A549 (cell line): ENCODE measurements around the gene RPTOR. TPM values are rescaled to one million over a fixed set of nuclear protein-coding genes. Genes with fewer than 3 reads are reported as not detected.

ENCODE experiments used
- ATAC-seq, 2 experiments: fragments of 200-7000 bp in 1 of 2; fragments of >200 bp in 1 of 2; cut with Nextera tagmentation in 1 of 2; cut with Tn5 transposase in 1 of 2; 3 replicates each; pipeline versions ENCODE4 v1.8.0 to v1.9.1; 2018 to 2020; ENCODE audit warnings: mild to moderate bottlenecking in 1 of 2, moderate library complexity in 1 of 2
- CTCF ChIA-PET: fragments of 300-600 bp; sonication (Branson Sonifier 250); formaldehyde crosslinking; extraction: SDS; loops from one replicate; lab custom pipeline; 2021; ENCODE audit warnings: antibody characterized with exemption, inconsistent platforms; lab: Yijun Ruan, JAX
- POLR2A ChIA-PET: fragments of 350-600 bp; formaldehyde crosslinking; extraction: SDS; loops from one replicate; lab custom pipeline; 2021; ENCODE audit warnings: antibody characterized with exemption, inconsistent platforms; lab: Yijun Ruan, JAX
- DNase-seq, 2 experiments: peaks; one replicate each; pipeline versions ENCODE4 v3.0.0 to v3.0.0-alpha.2; 2011 to 2016; ENCODE audit warnings: low read depth in 1 of 2, low spot score in 1 of 2
- FAIRE-seq: peaks from 2 replicates; lab custom pipeline; 2011; peaks lifted over from hg19 to GRCh38; lab: Jason Lieb, UNC
- H3K27ac ChIP-seq, 2 experiments: fragments of >200 bp; sonication (Bioruptor Twin); formaldehyde crosslinking; 3 replicates each; pipeline ENCODE4 v1.5.1; 2016 to 2017
- H3K4me1 ChIP-seq: fragments of >200 bp; sonication (Bioruptor Twin); formaldehyde crosslinking; 3 replicates; pipeline ENCODE4 v1.6.1; 2016
- H3K4me2 ChIP-seq: fragments of >200 bp; sonication (Bioruptor Twin); formaldehyde crosslinking; 3 replicates; pipeline ENCODE4 v1.6.1; 2016
- H3K4me3 ChIP-seq: fragments of >200 bp; sonication (Bioruptor Twin); formaldehyde crosslinking; 3 replicates; pipeline ENCODE4 v1.5.1; 2016
- H3K9me3 ChIP-seq: fragments of >200 bp; sonication (Bioruptor Twin); formaldehyde crosslinking; 3 replicates; pipeline ENCODE4 v1.6.1; 2016
- BHLHE40 ChIP-seq: IDR thresholded peaks from 2 replicates; pipeline ENCODE4 v1.6.1; 2012; ENCODE audit warnings: low read depth, low read length, inconsistent platforms
- CEBPB ChIP-seq, 2 experiments: fragments of >200 bp in 1 of 2; sonication (Bioruptor Twin) in 1 of 2; formaldehyde crosslinking in 1 of 2; IDR thresholded peaks; 2 replicates each; pipeline ENCODE4 v1.6.1; 2012 to 2016
- CHD2 ChIP-seq: fragments of 150-350 bp; IDR thresholded peaks from 2 replicates; pipeline ENCODE4 v1.6.1; 2014; ENCODE audit warnings: low read length; ENCODE audit not compliant: partially characterized antibody
- CTCF ChIP-seq: fragments of >200 bp; sonication (Bioruptor Twin); formaldehyde crosslinking; IDR thresholded peaks from 3 replicates; pipeline ENCODE4 v1.5.1; 2016
- E2F6 ChIP-seq: IDR thresholded peaks from 2 replicates; pipeline ENCODE4 v1.6.1; 2012; ENCODE audit warnings: low read depth, borderline replicate concordance
- EHF ChIP-seq: fragments of 250-450 bp; sonication (Bioruptor Pico); IDR thresholded peaks from 2 replicates; pipeline ENCODE4 v1.5.0; 2020; ENCODE audit warnings: mild to moderate bottlenecking
- EHMT2 ChIP-seq: fragments of 200-600 bp; sonication (generic); IDR thresholded peaks from 2 replicates; pipeline ENCODE4 v1.6.1; 2016; ENCODE audit warnings: antibody characterized with exemption, low read depth, mild to moderate bottlenecking, moderate library complexity
- FOSB ChIP-seq: fragments of 250-450 bp; sonication (Bioruptor Pico); IDR thresholded peaks from 2 replicates; pipeline ENCODE4 v1.5.0; 2020; ENCODE audit warnings: mild to moderate bottlenecking, moderate library complexity
- GATA3 ChIP-seq: IDR thresholded peaks from 2 replicates; pipeline ENCODE4 v1.6.1; 2012; ENCODE audit warnings: borderline replicate concordance
- HDAC2 ChIP-seq: fragments of 200-600 bp; sonication (generic); IDR thresholded peaks from 2 replicates; pipeline ENCODE4 v1.6.1; 2016
- HOXA7 ChIP-seq: fragments of 250-450 bp; sonication (Bioruptor Pico); IDR thresholded peaks from 2 replicates; pipeline ENCODE4 v1.5.0; 2020; ENCODE audit warnings: mild to moderate bottlenecking, moderate library complexity
- HOXB13 ChIP-seq: fragments of 250-450 bp; sonication (Bioruptor Pico); IDR thresholded peaks from 2 replicates; pipeline ENCODE4 v1.5.0; 2020; ENCODE audit warnings: low read depth, mild to moderate bottlenecking, moderate library complexity
- HOXB5 ChIP-seq: fragments of 250-450 bp; sonication (Bioruptor Pico); IDR thresholded peaks from 2 replicates; pipeline ENCODE4 v1.5.0; 2020; ENCODE audit warnings: mild to moderate bottlenecking, moderate library complexity
- JUN ChIP-seq, 2 experiments: fragments of >200 bp; sonication (Bioruptor Twin); formaldehyde crosslinking; IDR thresholded peaks; 2 replicates in 1 of 2; 3 replicates in 1 of 2; pipeline ENCODE4 v1.6.1; 2016 to 2017
- MAZ ChIP-seq: fragments of 150-350 bp; IDR thresholded peaks from 2 replicates; pipeline ENCODE4 v1.6.1; 2014; ENCODE audit warnings: antibody characterized with exemption, low read depth, low read length, borderline replicate concordance
- NFE2L2 ChIP-seq: fragments of 150-350 bp; conservative IDR thresholded peaks from 2 replicates; pipeline ENCODE4 v1.6.1; 2014; ENCODE audit warnings: low read length
- POLR2AphosphoS2 ChIP-seq: conservative IDR thresholded peaks from 2 replicates; pipeline ENCODE4 v1.6.1; 2012; ENCODE audit warnings: low read length, improper control_type of control experiment, inconsistent platforms
- RARB ChIP-seq: fragments of 250-450 bp; sonication (Bioruptor Pico); IDR thresholded peaks from 2 replicates; pipeline ENCODE4 v1.8.0; 2021; ENCODE audit warnings: mild to moderate bottlenecking, moderate library complexity
- REST ChIP-seq: fragments of 200-600 bp; sonication (generic); IDR thresholded peaks from 2 replicates; pipeline ENCODE4 v1.6.1; 2016; ENCODE audit warnings: antibody characterized with exemption, mild to moderate bottlenecking, moderate library complexity
- TP53 ChIP-seq: fragments of 250-450 bp; sonication (Bioruptor Pico); IDR thresholded peaks from 2 replicates; pipeline ENCODE4 v1.5.0; 2021; ENCODE audit warnings: mild to moderate bottlenecking, moderate library complexity
- ZSCAN20 ChIP-seq: fragments of 250-450 bp; sonication (Bioruptor Pico); IDR thresholded peaks from 2 replicates; pipeline ENCODE4 v1.8.0; 2022; ENCODE audit warnings: mild to moderate bottlenecking, moderate library complexity
- WGBS: methylation state at CpG from one replicate; pipeline ENCODE4 v1.1.6; 2017; ENCODE audit errors: missing lambda C conversion rate; 5-methylcytosine and 5-hydroxymethylcytosine counted together
- polyA plus RNA-seq, 4 experiments: library from polyadenylated mRNA; depleted of rRNA in 3 of 4; stranded (reverse); fragments of >200 nt; fragmentation: RNase III in 1 of 4; extraction: RNeasy Plus Mini Kit Qiagen cat#74134 plus additional on column Dnase treatment in 1 of 4; gene quantifications; 2 replicates in 3 of 4; 3 replicates in 1 of 4; pipeline ENCODE4 v1.2.3, GENCODE V29; 2011 to 2017

The RPTOR gene
- polyA plus RNA-seq, 2 of the 4 experiments (the other 2 are of a cell fraction) = 10.8 to 27.1 TPM

GRCh38 chr17:80615376-80615775 lies 70.7 kb downstream of the RPTOR start:
- POLR2A ChIA-PET = no interaction called here
- WGBS = 92% methylated on average over 4 of the region's 4 CpGs
- ATAC-seq (no peak), FAIRE-seq (no peak), DNase-seq (no peak)
- Histone ChIP-seq H3K4me2 (no peak overlapping the region), H3K9me3 (no peaks in the 10 kb centered on the region), H3K27ac (no peak overlapping the region), H3K4me1 (peaks cover 20% of the 10 kb centered on the region), H3K4me3 (no peak overlapping the region)
- TF ChIP-seq TP53 (CRISPR knock-in tag) (no peak), CTCF (no peak), ZSCAN20 (CRISPR knock-in tag) (no peak), HDAC2 (no peak), BHLHE40 (no peak), CEBPB (IDR thresholded peaks at IDR 0.05) (no peak), HOXB5 (CRISPR knock-in tag) (no peak), NFE2L2 (no peak)
- CTCF ChIA-PET = interaction anchor here (1.2 to 1.8 kb wide), 4 partner anchors 39 to 188 kb away, joined by 3 read pairs; no protein-coding TSS in a partner anchor

- no peak for FAIRE-seq
- H3K4me2 ChIP-seq = no peak overlapping the region
- H3K9me3 ChIP-seq = no peaks in the 10 kb centered on the region
- no peak overlapping the region for H3K27ac ChIP-seq
- TF ChIP-seq EHF (CRISPR knock-in tag) (no peak), HOXB13 (CRISPR knock-in tag) (no peak), MAZ (no peak), REST (no peak), CHD2 (no peak), RARB (no peak), GATA3 (no peak), EHMT2 (no peak), HDAC2 (no peak), FOSB (CRISPR knock-in tag) (no peak), POLR2AphosphoS2 (no peak), BHLHE40 (no peak), E2F6 (no peak), HOXA7 (no peak), JUN (IDR thresholded peaks at IDR 0.05) (no peak)
- TF ChIP-seq, all 56 proteins: peak for 0
- H3K4me1 ChIP-seq = peaks cover 22% of the 10 kb centered on the region
- ChIA-PET CTCF (interaction anchor here (0.7 to 1.8 kb wide), 4 partner anchors 40 to 52 kb away, joined by 3 to 6 read pairs (median 3); no protein-coding TSS in a partner anchor), POLR2A (no interaction called here)
- ATAC-seq (no peak), DNase-seq (no peak)
- 95% methylated on average over 6 of the region's 6 CpGs for WGBS
- no peak overlapping the region for H3K4me3 ChIP-seq
These were observed 72.1 kb downstream of the RPTOR start for GRCh38 chr17:80616705-80617104.
